ENCODE results near the gene ADAMTS4.
A peak's percentile ranks its signal among the peaks of the same experiment; 100 is the strongest.

Gene ADAMTS4

GRCh38 chr1:161171696-161172095 is 27.2 kb downstream of the ADAMTS4 start:
- no peak for DNase-seq

GRCh38 chr1:161171191-161171590 is 27.7 kb downstream of the ADAMTS4 start:
- no peak for DNase-seq

- DNase-seq: no peak
Measured at GRCh38 chr1:161168906-161169305, 29.9 kb downstream of the ADAMTS4 start.

DNA sequence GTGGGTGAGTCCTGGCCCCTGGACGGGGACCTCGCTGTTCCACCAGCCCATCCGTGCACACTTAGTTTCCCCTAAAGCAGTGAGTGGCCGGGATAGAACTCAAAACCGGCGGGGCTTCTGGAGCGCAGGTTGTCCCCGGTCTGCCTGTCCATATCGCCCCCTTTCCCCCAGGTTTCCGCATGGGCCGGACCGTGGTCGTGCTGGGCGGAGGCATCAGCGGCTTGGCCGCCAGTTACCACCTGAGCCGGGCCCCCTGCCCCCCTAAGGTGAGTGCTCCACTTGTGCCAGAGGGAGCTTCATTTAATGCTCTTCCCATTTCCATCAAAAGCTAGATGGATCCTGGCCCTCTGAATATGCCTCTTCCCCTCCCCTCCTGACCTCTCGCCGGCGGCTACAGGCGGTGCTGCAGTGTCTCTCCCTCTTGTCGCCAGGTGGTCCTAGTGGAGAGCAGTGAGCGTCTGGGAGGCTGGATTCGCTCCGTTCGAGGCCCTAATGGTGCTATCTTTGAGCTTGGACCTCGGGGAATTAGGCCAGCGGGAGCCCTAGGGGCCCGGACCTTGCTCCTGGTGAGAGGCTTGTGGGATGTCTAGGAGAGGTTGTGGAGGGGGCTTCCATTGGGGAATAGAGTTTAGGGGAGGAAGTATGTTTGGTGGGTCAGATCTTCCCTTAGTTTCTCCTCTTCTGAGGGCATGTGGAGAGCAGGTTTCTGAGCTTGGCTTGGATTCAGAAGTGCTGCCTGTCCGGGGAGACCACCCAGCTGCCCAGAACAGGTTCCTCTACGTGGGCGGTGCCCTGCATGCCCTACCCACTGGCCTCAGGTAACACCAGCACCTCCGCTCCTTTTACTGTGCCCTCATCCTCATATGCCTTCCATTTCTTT is 31.9 kb downstream of the ADAMTS4 start:
- DNase-seq: no peak

DNA sequence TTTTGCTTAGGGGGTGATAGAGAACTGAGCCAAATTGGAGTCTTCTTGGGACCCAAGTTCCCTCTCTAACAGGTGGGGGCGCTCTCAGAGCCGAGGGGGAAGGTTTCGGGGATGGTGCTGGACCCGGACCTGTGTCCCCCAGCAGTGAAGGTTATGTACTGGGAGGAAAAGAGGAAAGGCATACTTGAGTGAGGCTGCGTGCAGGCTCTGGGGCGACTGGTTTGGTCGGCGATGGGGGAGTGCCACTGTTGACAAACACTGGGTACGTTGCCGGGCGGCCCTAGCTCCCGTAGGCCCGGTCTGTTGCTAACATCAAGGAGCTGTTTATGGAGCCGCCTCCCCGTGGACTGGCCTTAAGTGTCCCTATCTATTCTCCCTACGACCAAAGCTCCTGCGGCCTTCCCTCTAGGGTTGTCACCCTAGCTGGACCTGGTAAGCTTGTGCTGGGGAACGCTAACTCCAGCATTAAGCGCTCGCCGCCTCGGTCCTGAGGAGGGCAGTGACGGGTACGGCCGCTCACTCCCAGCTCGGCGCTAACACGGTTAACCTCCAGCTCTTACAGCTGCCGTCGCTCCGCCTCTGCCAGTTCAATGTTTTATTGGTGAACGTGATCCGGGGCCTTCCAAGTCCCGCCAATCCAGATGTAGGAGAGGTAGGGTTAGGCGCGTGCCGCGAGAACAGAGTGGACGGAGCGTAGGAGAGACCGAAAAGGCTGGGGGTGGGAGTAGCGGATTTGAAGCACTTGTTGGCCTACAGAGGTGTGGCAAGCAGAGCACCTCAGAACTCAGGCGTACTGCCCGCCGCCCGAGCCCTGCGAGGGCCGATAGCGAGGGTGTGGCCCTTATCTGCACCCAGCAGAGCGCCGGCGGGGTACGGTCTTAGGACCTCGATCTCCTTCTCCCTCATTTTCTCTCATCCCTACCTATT is 32.8 kb downstream of the ADAMTS4 start, which contains the start of gene PPOX:
Gene PPOX, plus strand, starts transcription at position 685 of the 927 bp plus-strand sequence. CDS start 422 bp downstream, outside the sequence.
- DNase-seq: peak; percentile 82

DNA sequence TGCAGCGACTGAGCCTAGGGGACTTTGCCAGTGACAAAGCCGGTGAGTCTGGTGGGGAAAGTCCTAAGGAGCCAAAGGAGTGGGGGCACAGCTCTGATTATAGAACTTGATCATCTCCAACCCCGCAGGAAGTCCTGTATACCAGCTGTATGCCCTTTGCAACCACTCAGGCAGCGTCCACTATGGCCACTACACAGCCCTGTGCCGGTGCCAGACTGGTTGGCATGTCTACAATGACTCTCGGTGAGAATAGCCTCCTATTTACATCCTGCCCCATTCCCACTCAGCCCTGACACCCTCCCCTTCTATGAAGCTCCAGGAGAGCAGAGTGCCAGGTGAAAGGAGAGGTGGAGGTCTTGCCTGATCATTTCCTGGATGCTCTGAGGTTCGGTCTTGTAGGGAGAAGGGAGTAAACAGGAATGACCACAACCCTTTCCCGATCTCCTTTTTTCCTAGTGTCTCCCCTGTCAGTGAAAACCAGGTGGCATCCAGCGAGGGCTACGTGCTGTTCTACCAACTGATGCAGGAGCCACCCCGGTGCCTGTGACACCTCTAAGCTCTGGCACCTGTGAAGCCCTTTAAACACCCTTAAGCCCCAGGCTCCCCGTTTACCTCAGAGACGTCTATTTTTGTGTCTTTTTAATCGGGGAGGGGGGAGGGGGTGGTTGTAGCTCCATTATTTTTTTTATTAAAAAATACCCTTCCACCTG is 33.8 kb downstream of the ADAMTS4 start:
- DNase-seq: no peak

DNA sequence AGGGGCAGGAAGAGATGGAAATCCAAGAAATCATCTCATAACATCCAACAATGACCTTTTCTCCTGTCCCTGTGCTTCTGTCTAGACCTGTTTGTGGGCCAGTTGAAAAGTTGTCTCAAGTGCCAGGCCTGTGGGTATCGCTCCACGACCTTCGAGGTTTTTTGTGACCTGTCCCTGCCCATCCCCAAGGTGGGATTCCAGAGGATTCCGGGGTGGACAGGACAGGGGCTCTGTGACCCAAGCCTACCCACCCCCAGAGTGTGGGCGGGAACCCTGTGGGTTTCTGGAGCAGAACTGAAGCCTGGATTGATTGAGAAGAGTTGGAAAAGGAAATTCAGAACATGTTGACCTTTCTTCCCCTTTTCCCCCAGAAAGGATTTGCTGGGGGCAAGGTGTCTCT is 35.1 kb downstream of the ADAMTS4 start:
- no peak for DNase-seq

DNA sequence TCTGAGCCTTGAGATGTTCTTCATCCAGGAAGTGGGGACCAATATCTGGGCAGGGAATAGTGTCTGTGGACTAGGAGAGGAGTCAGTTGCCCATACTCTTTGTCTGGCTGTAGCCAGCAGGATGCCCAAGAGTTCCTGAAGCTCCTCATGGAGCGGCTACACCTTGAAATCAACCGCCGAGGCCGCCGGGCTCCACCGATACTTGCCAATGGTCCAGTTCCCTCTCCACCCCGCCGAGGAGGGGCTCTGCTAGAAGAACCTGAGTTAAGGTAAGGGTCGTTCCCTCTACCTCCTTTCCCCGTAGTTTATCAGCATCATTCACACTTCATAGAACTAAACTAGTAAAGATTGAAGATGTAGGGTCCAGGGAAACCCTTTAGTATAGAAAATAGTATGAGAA is 36.0 kb downstream of the ADAMTS4 start:
- no peak for DNase-seq

DNA sequence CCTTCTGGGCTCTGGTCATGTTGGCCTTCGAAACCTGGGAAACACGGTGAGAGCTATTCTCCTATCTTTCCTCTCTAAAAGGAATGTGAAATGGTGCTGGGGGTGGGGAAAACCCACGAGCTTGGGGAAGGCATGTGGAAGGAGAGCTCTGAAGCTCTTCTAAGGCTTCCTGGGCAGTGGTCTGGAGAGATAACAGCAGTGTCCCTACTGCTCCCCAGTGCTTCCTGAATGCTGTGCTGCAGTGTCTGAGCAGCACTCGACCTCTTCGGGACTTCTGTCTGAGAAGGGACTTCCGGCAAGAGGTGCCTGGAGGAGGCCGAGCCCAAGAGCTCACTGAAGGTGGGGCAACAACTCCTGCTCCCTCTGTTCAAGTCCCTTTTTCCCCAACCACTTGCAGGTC is 36.8 kb downstream of the ADAMTS4 start:
- no peak for DNase-seq

DNA sequence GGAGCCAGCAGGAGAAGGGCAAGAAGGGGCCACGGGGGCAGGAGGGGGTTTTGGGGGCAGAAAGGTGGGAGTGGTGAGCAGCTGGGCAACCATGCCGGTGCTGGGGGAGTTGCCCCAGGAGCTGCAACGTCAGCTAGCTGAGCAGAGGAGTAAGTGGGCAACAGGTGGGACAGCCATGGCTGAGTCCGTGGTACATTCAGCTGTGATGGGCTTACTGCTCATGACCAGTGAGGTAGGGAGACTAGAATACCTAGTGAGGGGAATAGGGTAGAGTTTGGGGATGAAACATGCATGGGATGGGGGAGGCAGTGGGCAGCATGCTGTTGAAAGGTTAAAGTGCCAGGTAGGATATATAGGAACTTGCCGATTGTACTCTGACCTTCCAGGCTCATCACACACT is 37.2 kb downstream of the ADAMTS4 start:
- DNase-seq: no peak

DNA sequence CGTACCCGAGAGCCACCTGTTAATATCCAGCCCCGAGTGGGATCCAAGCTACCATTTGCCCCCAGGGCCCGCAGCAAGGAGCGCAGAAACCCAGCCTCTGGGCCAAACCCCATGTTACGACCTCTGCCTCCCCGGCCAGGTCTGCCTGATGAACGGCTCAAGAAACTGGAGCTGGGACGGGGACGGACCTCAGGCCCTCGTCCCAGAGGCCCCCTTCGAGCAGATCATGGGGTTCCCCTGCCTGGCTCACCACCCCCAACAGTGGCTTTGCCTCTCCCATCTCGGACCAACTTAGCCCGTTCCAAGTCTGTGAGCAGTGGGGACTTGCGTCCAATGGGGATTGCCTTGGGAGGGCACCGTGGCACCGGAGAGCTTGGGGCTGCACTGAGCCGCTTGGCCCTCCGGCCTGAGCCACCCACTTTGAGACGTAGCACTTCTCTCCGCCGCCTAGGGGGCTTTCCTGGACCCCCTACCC is 38.1 kb downstream of the ADAMTS4 start:
- no peak for DNase-seq

DNA sequence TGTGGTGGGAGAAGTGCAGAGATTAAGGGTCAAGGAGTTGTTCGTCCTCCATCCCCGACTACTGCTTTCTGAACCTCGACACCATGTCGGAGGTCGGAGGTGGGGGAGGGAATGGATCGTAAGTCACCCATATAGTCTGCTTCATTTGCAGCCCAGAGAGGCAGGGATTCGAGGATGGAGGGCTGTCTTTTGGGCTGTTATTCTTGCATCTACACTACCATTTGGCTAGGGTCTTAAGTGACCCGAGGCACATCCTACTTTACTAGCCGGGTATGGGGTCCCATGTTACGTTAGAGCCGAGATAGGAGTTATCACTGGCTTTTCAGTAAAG is 39.0 kb downstream of the ADAMTS4 start:
- no peak for DNase-seq

GRCh38 chr1:161159087-161159912 is 39.6 kb downstream of the ADAMTS4 start, which contains the start of gene USP21:
USP21 (plus strand) TSS chr1:161159500; CDS start chr1:161160641, 1,141 bp downstream.
- peak; percentile 90 for DNase-seq

- no peak for DNase-seq
Measured at GRCh38 chr1:161158316-161159010, 40.4 kb downstream of the ADAMTS4 start.

DNA sequence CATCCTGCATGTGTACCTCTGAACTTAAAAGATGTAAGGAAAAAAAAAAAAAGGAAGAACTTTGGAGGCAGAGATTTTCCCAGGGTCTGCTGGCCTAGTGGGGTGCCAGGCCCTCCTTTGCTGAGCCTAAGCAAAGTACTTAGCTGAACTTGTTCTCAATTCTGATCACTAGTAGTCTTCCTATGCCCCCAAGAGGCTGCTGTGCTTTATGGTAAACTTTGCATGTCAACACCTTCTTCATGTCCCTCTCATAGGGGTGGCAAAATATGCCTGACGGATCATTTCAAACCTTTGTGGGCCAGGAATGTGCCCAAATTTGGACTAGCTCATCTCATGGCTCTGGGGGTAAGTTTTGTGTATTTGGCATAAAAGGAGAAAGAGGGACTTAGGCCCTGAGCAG is 41.0 kb downstream of the ADAMTS4 start:
- DNase-seq: no peak

DNA sequence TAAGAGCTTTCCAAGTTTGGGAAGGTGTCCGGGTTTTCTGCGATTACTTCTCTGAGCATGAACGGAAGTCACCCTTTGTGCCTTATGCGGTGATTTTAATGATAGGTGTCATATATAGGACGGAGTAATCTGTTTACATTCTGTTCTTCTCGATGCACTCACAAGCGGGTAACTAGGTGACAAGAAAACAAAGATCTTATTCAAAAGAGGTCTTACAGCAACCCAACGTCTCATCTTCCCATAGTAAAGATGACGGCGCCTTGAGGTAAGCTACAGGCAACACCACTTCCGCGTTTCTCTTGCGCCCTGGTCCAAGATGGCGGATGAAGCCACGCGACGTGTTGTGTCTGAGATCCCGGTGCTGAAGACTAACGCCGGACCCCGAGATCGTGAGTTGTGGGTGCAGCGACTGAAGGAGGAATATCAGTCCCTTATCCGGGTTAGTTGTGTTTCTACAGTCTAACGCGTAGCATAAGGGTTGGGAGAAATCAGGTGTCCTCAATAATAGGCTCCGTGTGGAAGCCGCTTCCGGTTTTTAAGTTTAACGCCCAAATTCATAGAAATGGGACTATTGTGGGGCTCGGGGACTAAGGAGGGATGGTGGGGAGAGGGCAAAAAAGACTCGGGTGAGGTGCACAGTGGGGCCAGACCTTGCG is 45.0 kb downstream of the ADAMTS4 start, which contains the start of gene UFC1:
Gene UFC1, plus strand, starts transcription at position 297 of the 656 bp plus-strand sequence. Its CDS starts 20 bp downstream, at position 317.
- peak; percentile 65 for DNase-seq

DNA sequence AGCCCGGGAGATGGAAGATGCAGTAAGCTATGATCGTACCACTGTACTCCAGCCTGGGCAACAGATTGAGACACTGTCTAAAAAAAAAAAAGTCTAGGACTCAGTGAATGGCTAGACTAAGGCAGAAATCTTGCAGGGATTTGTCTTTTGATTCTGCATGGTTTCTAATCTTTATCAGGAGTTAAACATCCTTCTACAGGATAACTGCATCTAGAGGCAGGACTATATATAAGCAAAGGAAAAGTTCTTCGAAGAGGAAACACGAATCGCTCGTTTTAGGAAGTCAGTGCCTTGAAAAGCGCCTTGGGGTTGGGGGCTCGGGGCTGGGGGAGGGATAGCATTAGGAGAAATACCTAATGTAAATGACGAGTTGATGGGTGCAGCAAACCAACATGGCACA is 45.7 kb downstream of the ADAMTS4 start:
- DNase-seq: no peak

DNA sequence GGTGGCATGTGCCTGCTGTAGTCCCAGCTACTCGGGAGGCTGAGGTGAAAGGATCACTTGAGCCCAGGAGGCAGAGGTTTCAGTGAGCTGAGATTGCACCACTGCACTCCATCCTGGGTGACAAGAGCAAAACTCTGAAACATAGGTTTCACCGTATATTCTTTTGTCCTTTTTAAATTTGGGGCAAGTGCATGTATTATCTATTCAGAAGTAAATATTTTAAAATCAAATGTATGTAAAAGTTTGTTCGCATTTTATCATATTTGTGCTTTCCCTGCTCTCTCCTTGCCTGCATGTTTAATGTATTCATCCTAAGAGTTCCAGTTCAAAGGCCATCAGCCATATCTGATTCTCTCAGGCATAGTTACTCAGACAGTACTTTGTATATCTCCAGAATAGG is 53.0 kb downstream of the ADAMTS4 start:
- no peak for DNase-seq

DNA sequence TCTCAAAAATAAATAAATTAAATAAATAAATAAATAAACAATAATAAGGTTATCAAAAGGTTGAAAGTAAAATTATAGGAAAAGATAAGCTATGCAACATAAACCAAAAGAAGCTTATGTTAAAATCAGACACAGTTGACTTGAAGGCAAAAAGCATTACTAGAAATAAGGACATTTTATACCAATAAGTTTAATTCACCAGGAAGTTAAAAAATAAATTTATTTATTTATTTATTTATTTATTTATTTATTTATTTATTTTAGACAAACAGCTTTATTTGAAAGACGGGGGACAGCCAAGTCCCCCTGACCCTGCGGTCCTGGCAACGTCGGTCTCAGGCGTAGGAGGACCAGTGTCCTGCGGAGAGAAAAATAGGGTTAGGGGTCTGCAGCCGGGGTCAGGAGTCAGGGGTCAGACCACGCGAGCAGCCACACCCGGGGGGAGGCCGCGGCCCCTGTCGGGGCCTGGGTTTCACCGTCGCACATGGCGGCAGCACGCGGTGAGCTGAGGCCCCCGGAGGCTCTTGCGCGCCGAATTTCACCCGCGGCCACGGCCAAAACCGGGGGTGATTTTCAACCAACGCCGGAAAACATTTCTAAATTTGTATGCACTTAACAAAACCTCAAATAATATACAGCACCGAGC is 58.0 kb downstream of the ADAMTS4 start:
- DNase-seq: no peak

GRCh38 chr1:161139766-161140165 is 59.1 kb downstream of the ADAMTS4 start:
- no peak for DNase-seq
